Type B pancreatic cell (in vitro differentiated cells): Measurements from ENCODE around the gene MYL5. TPM values are rescaled to one million over a fixed set of nuclear protein-coding genes. Genes with fewer than 3 reads are reported as not detected.

Experiments used
- DNase-seq: peaks from one replicate; pipeline ENCODE4 v3.0.0; 2021; ENCODE audit warnings: mixed read lengths; ENCODE audit not compliant: unreplicated experiment; ENCODE audit errors: extremely low spot score
- H3K27ac Mint-ChIP-seq: 2 replicates; pipeline ENCODE4 v1.8.0; 2021; ENCODE audit warnings: mild to moderate bottlenecking, mixed read lengths
- H3K27me3 Mint-ChIP-seq: 2 replicates; pipeline ENCODE4 v1.8.0; 2021; ENCODE audit warnings: mixed read lengths
- H3K36me3 Mint-ChIP-seq: 2 replicates; pipeline ENCODE4 v1.8.0; 2021; ENCODE audit warnings: mixed read lengths
- H3K4me1 Mint-ChIP-seq: one replicate; pipeline ENCODE4 v1.8.0; 2021; ENCODE audit warnings: mixed read lengths; ENCODE audit not compliant: unreplicated experiment
- H3K4me3 Mint-ChIP-seq: 2 replicates; pipeline ENCODE4 v1.8.0; 2021; ENCODE audit warnings: mild to moderate bottlenecking, mixed read lengths
- H3K9me3 Mint-ChIP-seq: 2 replicates; pipeline ENCODE4 v1.8.0; 2021; ENCODE audit warnings: mixed read lengths
- CTCF ChIP-seq: fragments of 200-600 bp; sonication (generic); conservative IDR thresholded peaks from 2 replicates; pipeline ENCODE4 v1.5.0; 2021; ENCODE audit warnings: antibody characterized with exemption, mild to moderate bottlenecking
- total RNA-seq: library from RNA; stranded (reverse); gene quantifications from 2 replicates; pipeline ENCODE4 v1.2.1, GENCODE V29; 2021; ENCODE audit warnings: low replicate concordance

Gene MYL5
- total RNA-seq, 1 donor from 2014 or later: 20.2 TPM

- H3K36me3 Mint-ChIP-seq: no peaks in the 10 kb centered on the region
- H3K9me3 Mint-ChIP-seq: no peaks in the 10 kb centered on the region
- no peak overlapping the region for H3K27ac Mint-ChIP-seq
- no peak for DNase-seq
- H3K27me3 Mint-ChIP-seq: no peaks in the 10 kb centered on the region
- H3K4me3 Mint-ChIP-seq: peak overlapping the region; percentile 41
- no peak for TF ChIP-seq CTCF
- no peaks in the 10 kb centered on the region for H3K4me1 Mint-ChIP-seq
Measured at GRCh38 chr4:679629-680028, 5.3 kb downstream of the MYL5 start.

- no peaks in the 10 kb centered on the region for H3K9me3 Mint-ChIP-seq
- no peaks in the 10 kb centered on the region for H3K36me3 Mint-ChIP-seq
- H3K4me1 Mint-ChIP-seq: no peaks in the 10 kb centered on the region
- TF ChIP-seq CTCF: no peak
- DNase-seq: no peak
- H3K27ac Mint-ChIP-seq: no peak overlapping the region
- peak overlapping the region; percentile 64 for H3K4me3 Mint-ChIP-seq
- H3K27me3 Mint-ChIP-seq: no peaks in the 10 kb centered on the region
Measured at GRCh38 chr4:680091-680490, 5.7 kb downstream of the MYL5 start.

GRCh38 chr4:680551-680927, 6.2 kb downstream of the MYL5 start:
- no peak overlapping the region for H3K27ac Mint-ChIP-seq
- DNase-seq: no peak
- H3K4me1 Mint-ChIP-seq: no peaks in the 10 kb centered on the region

GRCh38 chr4:680928-681645, 6.7 kb downstream of the MYL5 start:
- no peak for TF ChIP-seq CTCF
- Mint-ChIP-seq H3K9me3 (no peaks in the 10 kb centered on the region), H3K4me1 (no peaks in the 10 kb centered on the region), H3K36me3 (no peaks in the 10 kb centered on the region), H3K27me3 (no peaks in the 10 kb centered on the region), H3K4me3 (peak overlapping the region; percentile 64), H3K27ac (no peak overlapping the region)
- DNase-seq: peak; percentile 74

More at GRCh38 chr4:680551-680927, 6.2 kb downstream of the MYL5 start:
- no peak for TF ChIP-seq CTCF
- H3K4me3 Mint-ChIP-seq: peak overlapping the region; percentile 64
- no peaks in the 10 kb centered on the region for H3K36me3 Mint-ChIP-seq
- no peaks in the 10 kb centered on the region for H3K9me3 Mint-ChIP-seq
- H3K27me3 Mint-ChIP-seq: no peaks in the 10 kb centered on the region

GRCh38 chr4:681736-682451, 7.6 kb downstream of the MYL5 start:
- TF ChIP-seq CTCF: no peak
- H3K36me3 Mint-ChIP-seq: no peaks in the 10 kb centered on the region
- peak overlapping the region; percentile 47 for H3K4me3 Mint-ChIP-seq
- no peak overlapping the region for H3K27ac Mint-ChIP-seq
- H3K9me3 Mint-ChIP-seq: no peaks in the 10 kb centered on the region
- H3K4me1 Mint-ChIP-seq: no peaks in the 10 kb centered on the region
- DNase-seq: peak; percentile 72
- no peaks in the 10 kb centered on the region for H3K27me3 Mint-ChIP-seq
